ENCODE results near the gene DHRS2. TPM values are rescaled to one million over a fixed set of nuclear protein-coding genes. Genes with fewer than 3 reads are reported as not detected.

DHRS2 gene
- polyA plus RNA-seq, 1 donor from 2014 or later: 1.3 TPM

GRCh38 chr14:23624830-23625404, 11.2 kb upstream of the DHRS2 start:
- Histone ChIP-seq H3K36me3 (ENCODE audit: insufficient read depth, low read length) (no peaks in the 10 kb centered on the region), H3K79me2 (replicated peaks; ENCODE audit: insufficient read depth, low read length) (no peaks in the 10 kb centered on the region), H3K9ac (ENCODE audit: low read length) (no peak overlapping the region), H3F3A (ENCODE audit: insufficient read depth, low read length, poor library complexity, severe bottlenecking) (no peaks in the 10 kb centered on the region), H4K20me1 (ENCODE audit: insufficient read depth) (no peaks in the 10 kb centered on the region), H3K9me3 (ENCODE audit: low read length) (peaks cover 11% of the 10 kb centered on the region), H3K27me3 (ENCODE audit: insufficient read depth, low read depth, low read length) (no peaks in the 10 kb centered on the region), H2AFZ (ENCODE audit: low read depth, low read length) (no peak overlapping the region), H3K9me2 (ENCODE audit: insufficient read depth, low read length) (no peaks in the 10 kb centered on the region), H3K4me3 (ENCODE audit: low read length) (no peak overlapping the region), H3K4me2 (ENCODE audit: low read length) (no peak overlapping the region), H3K27ac (ENCODE audit: low read length) (no peak overlapping the region)
- TF ChIP-seq SMC3 (conservative IDR thresholded peaks at IDR 0.05; ENCODE audit: poor library complexity): no peak
- no peak for TF ChIP-seq TAF1 (IDR thresholded peaks at IDR 0.05; ENCODE audit: low read depth)
- no peak for TF ChIP-seq MXI1 (conservative IDR thresholded peaks at IDR 0.05; ENCODE audit: poor library complexity, severe bottlenecking)
- TF ChIP-seq RAD21 (conservative IDR thresholded peaks at IDR 0.05): no peak
- TF ChIP-seq CTCF (IDR thresholded peaks at IDR 0.05; ENCODE audit: poor library complexity, severe bottlenecking): no peak
- no peak for TF ChIP-seq REST (IDR thresholded peaks at IDR 0.05; ENCODE audit: borderline replicate concordance)
- TF ChIP-seq POLR2AphosphoS5 (IDR thresholded peaks at IDR 0.05): no peak
- no peak for TF ChIP-seq EZH2 (IDR thresholded peaks at IDR 0.05; ENCODE audit: borderline replicate concordance, insufficient read depth, low read length, poor library complexity, severe bottlenecking)

- Histone ChIP-seq H3K9me3 (ENCODE audit: low read length) (peaks cover 6% of the 10 kb centered on the region), H4K20me1 (ENCODE audit: insufficient read depth) (no peaks in the 10 kb centered on the region), H3K4me2 (ENCODE audit: low read length) (no peak overlapping the region), H3K9ac (ENCODE audit: low read length) (no peak overlapping the region), H3K27ac (ENCODE audit: low read length) (no peak overlapping the region), H3F3A (ENCODE audit: insufficient read depth, low read length, poor library complexity, severe bottlenecking) (no peaks in the 10 kb centered on the region), H2AFZ (ENCODE audit: low read depth, low read length) (no peak overlapping the region), H3K9me2 (ENCODE audit: insufficient read depth, low read length) (no peaks in the 10 kb centered on the region), H3K4me3 (ENCODE audit: low read length) (no peak overlapping the region), H3K79me2 (replicated peaks; ENCODE audit: insufficient read depth, low read length) (no peaks in the 10 kb centered on the region), H3K27me3 (ENCODE audit: insufficient read depth, low read depth, low read length) (no peaks in the 10 kb centered on the region), H3K36me3 (ENCODE audit: insufficient read depth, low read length) (no peaks in the 10 kb centered on the region)
- no peak for TF ChIP-seq SMC3 (conservative IDR thresholded peaks at IDR 0.05; ENCODE audit: poor library complexity)
- no peak for TF ChIP-seq MXI1 (conservative IDR thresholded peaks at IDR 0.05; ENCODE audit: poor library complexity, severe bottlenecking)
- no peak for TF ChIP-seq TAF1 (IDR thresholded peaks at IDR 0.05; ENCODE audit: low read depth)
- no peak for TF ChIP-seq CTCF (IDR thresholded peaks at IDR 0.05; ENCODE audit: poor library complexity, severe bottlenecking)
- no peak for TF ChIP-seq RAD21 (conservative IDR thresholded peaks at IDR 0.05)
- no peak for TF ChIP-seq POLR2AphosphoS5 (IDR thresholded peaks at IDR 0.05)
- TF ChIP-seq EZH2 (IDR thresholded peaks at IDR 0.05; ENCODE audit: borderline replicate concordance, insufficient read depth, low read length, poor library complexity, severe bottlenecking): no peak
- no peak for TF ChIP-seq REST (IDR thresholded peaks at IDR 0.05; ENCODE audit: borderline replicate concordance)
- no peak for TF ChIP-seq EP300 (conservative IDR thresholded peaks at IDR 0.05; ENCODE audit: poor library complexity, severe bottlenecking)
Measured at GRCh38 chr14:23626946-23627345, 9.2 kb upstream of the DHRS2 start.
